Amniotic stem cell (primary cell): ENCODE measurements around the gene SPACDR.

Experiments used
- DNase-seq: peaks from one replicate; lab custom pipeline; 2025; lab: John Stamatoyannopoulos, UW

The SPACDR gene

GRCh38 chr7:100413346-100413745, 50.7 kb downstream of the SPACDR start:
- DNase-seq: no peak

- no peak for DNase-seq
These were observed 53.0 kb downstream of the SPACDR start for GRCh38 chr7:100411101-100411500.

- DNase-seq: peak; percentile 69
These were observed 56.5 kb downstream of the SPACDR start for GRCh38 chr7:100407285-100408180.

GRCh38 chr7:100406767-100407166, 57.3 kb downstream of the SPACDR start:
- no peak for DNase-seq
